GM12878 (cell line): Measurements from ENCODE around the gene FHOD3. TPM values are rescaled to one million over a fixed set of nuclear protein-coding genes. Genes with fewer than 3 reads are reported as not detected.

ENCODE experiments used
- ATAC-seq: fragments of 200-7000 bp; cut with Tn5 transposase; 3 replicates; pipeline ENCODE4 v1.9.1; 2020; ENCODE audit warnings: mild to moderate bottlenecking, moderate library complexity
- BruUV-seq: library from RNA; stranded (reverse); fragments of 400-500 nt; replicated peaks from 2 replicates; lab custom pipeline; 2021; lab: Mats Ljungman, UMichigan
- CTCF ChIA-PET: fragments of 300-600 bp; sonication (Branson Sonifier 250); formaldehyde crosslinking; extraction: SDS; loops from one replicate; lab custom pipeline; 2021; ENCODE audit warnings: inconsistent platforms; lab: Yijun Ruan, JAX
- POLR2A ChIA-PET: fragments of 350-600 bp; formaldehyde crosslinking; extraction: SDS; loops from one replicate; lab custom pipeline; 2021; ENCODE audit warnings: inconsistent platforms; lab: Charles Lee
- RAD21 ChIA-PET: fragments of 300-600 bp; sonication (Branson Sonifier 250); formaldehyde crosslinking; loops from one replicate; lab custom pipeline; 2023; ENCODE audit warnings: antibody characterized with exemption; ENCODE audit not compliant: unreplicated experiment; lab: Charles Lee
- SMC1A ChIA-PET: fragments of 300-600 bp; sonication (Branson Sonifier 250); formaldehyde crosslinking; loops from one replicate; lab custom pipeline; 2023; ENCODE audit not compliant: unreplicated experiment, uncharacterized antibody; lab: Charles Lee
- DNase-seq: peaks from one replicate; pipeline ENCODE4 v3.0.0-alpha.2; 2011; ENCODE audit warnings: low read depth, low spot score
- FAIRE-seq: peaks from 3 replicates; lab custom pipeline; 2011; peaks lifted over from hg19 to GRCh38; lab: Jason Lieb, UNC
- H2AFZ ChIP-seq: 2 replicates; pipeline ENCODE4 v1.6.0; 2011; ENCODE audit warnings: low read depth, low read length, control low read depth; ENCODE audit not compliant: control insufficient read depth
- H3K27ac ChIP-seq: 2 replicates; pipeline ENCODE4 v1.5.1; 2011; ENCODE audit warnings: control low read depth; ENCODE audit not compliant: control insufficient read depth, insufficient read depth
- H3K27me3 ChIP-seq, 2 experiments: replicated peaks in 1 of 2; 2 replicates each; pipeline versions ENCODE4 v1.6.0 to v1.6.1; 2011; ENCODE audit warnings: low read length in 1 of 2; ENCODE audit not compliant: control insufficient read depth in 2 of 2, insufficient read depth in 2 of 2
- H3K36me3 ChIP-seq, 2 experiments: 2 replicates each; pipeline ENCODE4 v1.5.1; 2011; ENCODE audit warnings: low read length in 1 of 2; ENCODE audit not compliant: control insufficient read depth in 2 of 2, insufficient read depth in 2 of 2
- H3K4me1 ChIP-seq: 2 replicates; pipeline ENCODE4 v1.6.1; 2011; ENCODE audit warnings: mild to moderate bottlenecking, low read length, moderate library complexity, mixed read lengths; ENCODE audit not compliant: control insufficient read depth, insufficient read depth
- H3K4me2 ChIP-seq: 2 replicates; pipeline ENCODE4 v1.6.0; 2011; ENCODE audit warnings: control low read depth; ENCODE audit not compliant: control insufficient read depth, insufficient read depth
- H3K4me3 ChIP-seq: fragments of 200-600 bp; sonication (generic); 2 replicates; pipeline ENCODE4 v1.5.1; 2016
- H3K79me2 ChIP-seq: 2 replicates; pipeline ENCODE4 v1.6.0; 2011; ENCODE audit warnings: low read length; ENCODE audit not compliant: control insufficient read depth, insufficient read depth
- H3K9ac ChIP-seq: 2 replicates; pipeline ENCODE4 v1.8.0; 2011; ENCODE audit warnings: low read length, control low read depth, mixed read lengths; ENCODE audit not compliant: control insufficient read depth, insufficient read depth
- H3K9me3 ChIP-seq: replicated peaks from 3 replicates; pipeline ENCODE4 v1.5.1; 2011; ENCODE audit warnings: mild to moderate bottlenecking, low read length; ENCODE audit not compliant: control insufficient read depth, insufficient read depth
- H4K20me1 ChIP-seq: 2 replicates; pipeline ENCODE4 v1.6.0; 2011; ENCODE audit not compliant: control insufficient read depth, insufficient read depth
- BCL11A ChIP-seq: IDR thresholded peaks from 2 replicates; pipeline ENCODE4 v1.6.1; 2011; ENCODE audit warnings: low read depth, low read length
- BHLHE40 ChIP-seq, 2 experiments: fragments of 450-650 bp in 1 of 2; IDR thresholded peaks; 2 replicates each; pipeline ENCODE4 v1.6.1; 2011 to 2017; ENCODE audit warnings: low read depth in 2 of 2, borderline replicate concordance in 1 of 2, improper control_type of control experiment in 1 of 2, low read length in 1 of 2, mild to moderate bottlenecking in 1 of 2
- CBFB ChIP-seq: IDR thresholded peaks from 2 replicates; pipeline ENCODE4 v1.6.1; 2016; ENCODE audit warnings: antibody characterized with exemption, low read depth
- ELK1 ChIP-seq: IDR thresholded peaks from 2 replicates; pipeline ENCODE4 v1.6.1; 2012; ENCODE audit warnings: low read depth, low read length, improper control_type of control experiment
- HDAC6 ChIP-seq: fragments of 200-600 bp; sonication (generic); IDR thresholded peaks from one replicate; pipeline ENCODE4 v1.8.0; 2017; ENCODE audit warnings: antibody characterized with exemption; ENCODE audit not compliant: unreplicated experiment
- NFXL1 ChIP-seq: fragments of 450-650 bp; IDR thresholded peaks from 2 replicates; pipeline ENCODE4 v1.6.1; 2017; ENCODE audit warnings: antibody characterized with exemption, mild to moderate bottlenecking, borderline replicate concordance
- SMARCA5 ChIP-seq: fragments of 450-650 bp; IDR thresholded peaks from 2 replicates; pipeline ENCODE4 v1.6.1; 2017; ENCODE audit warnings: mild to moderate bottlenecking
- ZNF622 ChIP-seq: fragments of 450-650 bp; IDR thresholded peaks from 2 replicates; pipeline ENCODE4 v1.6.1; 2017; ENCODE audit warnings: mild to moderate bottlenecking, inconsistent platforms
- ZZZ3 ChIP-seq: IDR thresholded peaks from 2 replicates; pipeline ENCODE4 v1.6.1; 2011; ENCODE audit warnings: low read depth; ENCODE audit not compliant: control insufficient read depth, insufficient read length
- WGBS: methylation state at CpG from one replicate; pipeline ENCODE4 v1.1.6; 2016; ENCODE audit warnings: low lambda C conversion rate; ENCODE audit not compliant: insufficient replicate concordance, insufficient coverage; ENCODE audit errors: missing lambda C conversion rate; 5-methylcytosine and 5-hydroxymethylcytosine counted together
- in situ Hi-C: fragments of 300-500 bp; cut with MboI; formaldehyde crosslinking; loops from 9 replicates; pipeline ENCODE4 v1.14.3; 2018; ENCODE audit warnings: mixed read lengths
- intact Hi-C: fragments of 100-400 bp; cut with micrococcal nuclease; formaldehyde crosslinking; loops from one replicate; pipeline ENCODE4 v1.14.2; 2022; ENCODE audit not compliant: unreplicated experiment
- polyA plus RNA-seq, 11 experiments: library from polyadenylated mRNA; depleted of rRNA in 4 of 11; unstranded in 6 of 11; stranded (reverse) in 5 of 11; fragments of >200 nt; fragmentation: Nextera tagmentation in 4 of 11; fragmentation: Illumina TruSeq in 1 of 11; extraction: Ambion mirVana in 4 of 11; extraction: Trizol in 1 of 11; gene quantifications; 1 replicate in 1 of 11; 2 replicates in 10 of 11; pipeline versions ENCODE4 v1.2.1 to v1.2.3, GENCODE V29; 2011 to 2016; ENCODE audit warnings: inconsistent platforms in 2 of 11, missing spikeins in 2 of 11, low read depth in 1 of 11
- total RNA-seq, 4 experiments: library from RNA; depleted of rRNA in 3 of 4; stranded (reverse); fragments of >200 nt in 3 of 4; fragmentation: Illumina TruSeq in 1 of 4; extraction: Trizol in 1 of 4; gene quantifications; 2 replicates each; pipeline versions ENCODE4 v1.2.1 to v1.2.3, GENCODE V29; 2013 to 2021
- TF ChIP-seq, protein P1 (sequence below): fragments of 450-650 bp; IDR thresholded peaks from 2 replicates; pipeline ENCODE4 v1.6.1; 2017; ENCODE audit warnings: low read depth, mild to moderate bottlenecking, moderate library complexity
- TF ChIP-seq, protein P2 (sequence below): IDR thresholded peaks from 2 replicates; pipeline ENCODE4 v1.6.1; 2012; ENCODE audit warnings: low read depth, low read length, improper control_type of control experiment
- TF ChIP-seq, protein P3 (sequence below): fragments of 150-350 bp; IDR thresholded peaks from 2 replicates; pipeline ENCODE4 v1.6.1; 2016; ENCODE audit warnings: low read depth, low read length

FHOD3 gene
- total and polyA plus RNA-seq, 10 of the 15 experiments (the other 5 are each of a cell fraction or from before 2014, with no cell fraction given) = 0.77 to 26.7 (median 10.4) TPM

DNA sequence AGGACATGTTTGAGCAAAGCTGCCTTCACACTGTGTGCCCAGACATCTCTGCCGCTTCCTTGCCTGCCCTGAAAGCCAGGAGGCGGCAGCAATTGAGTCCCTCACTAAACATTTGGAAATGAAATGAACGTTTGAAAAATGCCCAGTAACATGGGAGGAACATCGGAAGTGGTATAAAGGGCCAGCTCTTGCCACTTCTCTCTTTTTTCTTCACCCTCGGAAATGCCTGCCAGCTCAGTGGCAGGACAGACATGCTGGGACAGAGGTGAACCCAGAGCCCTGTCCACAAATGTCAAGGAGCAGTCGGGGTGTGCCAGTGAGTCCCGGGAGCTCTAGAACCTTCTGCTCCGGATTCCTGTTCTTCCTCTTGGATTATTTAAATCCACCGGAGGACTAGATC, 485.2 kb downstream of the FHOD3 start:
- no peak overlapping the region for H3K4me3 ChIP-seq
- SMC1A ChIA-PET = no interaction called here
- no peaks in the 10 kb centered on the region for H3K36me3 ChIP-seq
- H3K4me2 ChIP-seq = no peak overlapping the region
- RAD21 ChIA-PET = no interaction called here
- H4K20me1 ChIP-seq = no peaks in the 10 kb centered on the region
- no peak overlapping the region for H2AFZ ChIP-seq
- CTCF ChIA-PET = interaction anchor here (0.6 kb wide), 1 partner anchor 46 kb away, joined by 3 read pairs; the partner anchor contains the start of genes KIAA1328 and TPGS2
- H3K9me3 ChIP-seq = no peaks in the 10 kb centered on the region
- H3K27me3 ChIP-seq = no peaks in the 10 kb centered on the region
- no peak overlapping the region for H3K9ac ChIP-seq
- DNase-seq = no peak
- no peaks in the 10 kb centered on the region for H3K79me2 ChIP-seq
- H3K4me1 ChIP-seq = no peaks in the 10 kb centered on the region
- intact Hi-C loops = no loop called here
- TF ChIP-seq HDAC6 = no peak
- TF ChIP-seq, protein P1, sequence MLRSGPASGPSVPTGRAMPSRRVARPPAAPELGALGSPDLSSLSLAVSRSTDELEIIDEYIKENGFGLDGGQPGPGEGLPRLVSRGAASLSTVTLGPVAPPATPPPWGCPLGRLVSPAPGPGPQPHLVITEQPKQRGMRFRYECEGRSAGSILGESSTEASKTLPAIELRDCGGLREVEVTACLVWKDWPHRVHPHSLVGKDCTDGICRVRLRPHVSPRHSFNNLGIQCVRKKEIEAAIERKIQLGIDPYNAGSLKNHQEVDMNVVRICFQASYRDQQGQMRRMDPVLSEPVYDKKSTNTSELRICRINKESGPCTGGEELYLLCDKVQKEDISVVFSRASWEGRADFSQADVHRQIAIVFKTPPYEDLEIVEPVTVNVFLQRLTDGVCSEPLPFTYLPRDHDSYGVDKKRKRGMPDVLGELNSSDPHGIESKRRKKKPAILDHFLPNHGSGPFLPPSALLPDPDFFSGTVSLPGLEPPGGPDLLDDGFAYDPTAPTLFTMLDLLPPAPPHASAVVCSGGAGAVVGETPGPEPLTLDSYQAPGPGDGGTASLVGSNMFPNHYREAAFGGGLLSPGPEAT = no peak
- TF ChIP-seq, protein P2, sequence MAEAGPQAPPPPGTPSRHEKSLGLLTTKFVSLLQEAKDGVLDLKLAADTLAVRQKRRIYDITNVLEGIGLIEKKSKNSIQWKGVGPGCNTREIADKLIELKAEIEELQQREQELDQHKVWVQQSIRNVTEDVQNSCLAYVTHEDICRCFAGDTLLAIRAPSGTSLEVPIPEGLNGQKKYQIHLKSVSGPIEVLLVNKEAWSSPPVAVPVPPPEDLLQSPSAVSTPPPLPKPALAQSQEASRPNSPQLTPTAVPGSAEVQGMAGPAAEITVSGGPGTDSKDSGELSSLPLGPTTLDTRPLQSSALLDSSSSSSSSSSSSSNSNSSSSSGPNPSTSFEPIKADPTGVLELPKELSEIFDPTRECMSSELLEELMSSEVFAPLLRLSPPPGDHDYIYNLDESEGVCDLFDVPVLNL = no peak
- TF ChIP-seq CBFB = no peak
- no peak for TF ChIP-seq BCL11A
- no peak for TF ChIP-seq SMARCA5
- no peak for TF ChIP-seq ZZZ3
- TF ChIP-seq, protein P3, sequence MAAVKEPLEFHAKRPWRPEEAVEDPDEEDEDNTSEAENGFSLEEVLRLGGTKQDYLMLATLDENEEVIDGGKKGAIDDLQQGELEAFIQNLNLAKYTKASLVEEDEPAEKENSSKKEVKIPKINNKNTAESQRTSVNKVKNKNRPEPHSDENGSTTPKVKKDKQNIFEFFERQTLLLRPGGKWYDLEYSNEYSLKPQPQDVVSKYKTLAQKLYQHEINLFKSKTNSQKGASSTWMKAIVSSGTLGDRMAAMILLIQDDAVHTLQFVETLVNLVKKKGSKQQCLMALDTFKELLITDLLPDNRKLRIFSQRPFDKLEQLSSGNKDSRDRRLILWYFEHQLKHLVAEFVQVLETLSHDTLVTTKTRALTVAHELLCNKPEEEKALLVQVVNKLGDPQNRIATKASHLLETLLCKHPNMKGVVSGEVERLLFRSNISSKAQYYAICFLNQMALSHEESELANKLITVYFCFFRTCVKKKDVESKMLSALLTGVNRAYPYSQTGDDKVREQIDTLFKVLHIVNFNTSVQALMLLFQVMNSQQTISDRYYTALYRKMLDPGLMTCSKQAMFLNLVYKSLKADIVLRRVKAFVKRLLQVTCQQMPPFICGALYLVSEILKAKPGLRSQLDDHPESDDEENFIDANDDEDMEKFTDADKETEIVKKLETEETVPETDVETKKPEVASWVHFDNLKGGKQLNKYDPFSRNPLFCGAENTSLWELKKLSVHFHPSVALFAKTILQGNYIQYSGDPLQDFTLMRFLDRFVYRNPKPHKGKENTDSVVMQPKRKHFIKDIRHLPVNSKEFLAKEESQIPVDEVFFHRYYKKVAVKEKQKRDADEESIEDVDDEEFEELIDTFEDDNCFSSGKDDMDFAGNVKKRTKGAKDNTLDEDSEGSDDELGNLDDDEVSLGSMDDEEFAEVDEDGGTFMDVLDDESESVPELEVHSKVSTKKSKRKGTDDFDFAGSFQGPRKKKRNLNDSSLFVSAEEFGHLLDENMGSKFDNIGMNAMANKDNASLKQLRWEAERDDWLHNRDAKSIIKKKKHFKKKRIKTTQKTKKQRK = no peak
- no peak for TF ChIP-seq BHLHE40 (IDR thresholded peaks at IDR 0.05; ENCODE audit: borderline replicate concordance in 1 of 2, low read depth in 2 of 2, low read length in 1 of 2)
- no peak for TF ChIP-seq ELK1
- no peak for TF ChIP-seq ZNF622
- no peak for TF ChIP-seq NFXL1
- H3K27ac ChIP-seq = no peak overlapping the region
- no TSS peak for BruUV-seq
- no peak for FAIRE-seq
- in situ Hi-C loops = no loop called here
- 84% methylated on average over 9 of the region's 9 CpGs for WGBS
- POLR2A ChIA-PET = no interaction called here
- no peak for ATAC-seq
